NCI-H510A (cell line): Measurements from ENCODE around the gene ABCF2.

Experiments used
- DNase-seq: peaks from one replicate; lab custom pipeline; 2025; lab: John Stamatoyannopoulos, UW

Gene ABCF2

DNA sequence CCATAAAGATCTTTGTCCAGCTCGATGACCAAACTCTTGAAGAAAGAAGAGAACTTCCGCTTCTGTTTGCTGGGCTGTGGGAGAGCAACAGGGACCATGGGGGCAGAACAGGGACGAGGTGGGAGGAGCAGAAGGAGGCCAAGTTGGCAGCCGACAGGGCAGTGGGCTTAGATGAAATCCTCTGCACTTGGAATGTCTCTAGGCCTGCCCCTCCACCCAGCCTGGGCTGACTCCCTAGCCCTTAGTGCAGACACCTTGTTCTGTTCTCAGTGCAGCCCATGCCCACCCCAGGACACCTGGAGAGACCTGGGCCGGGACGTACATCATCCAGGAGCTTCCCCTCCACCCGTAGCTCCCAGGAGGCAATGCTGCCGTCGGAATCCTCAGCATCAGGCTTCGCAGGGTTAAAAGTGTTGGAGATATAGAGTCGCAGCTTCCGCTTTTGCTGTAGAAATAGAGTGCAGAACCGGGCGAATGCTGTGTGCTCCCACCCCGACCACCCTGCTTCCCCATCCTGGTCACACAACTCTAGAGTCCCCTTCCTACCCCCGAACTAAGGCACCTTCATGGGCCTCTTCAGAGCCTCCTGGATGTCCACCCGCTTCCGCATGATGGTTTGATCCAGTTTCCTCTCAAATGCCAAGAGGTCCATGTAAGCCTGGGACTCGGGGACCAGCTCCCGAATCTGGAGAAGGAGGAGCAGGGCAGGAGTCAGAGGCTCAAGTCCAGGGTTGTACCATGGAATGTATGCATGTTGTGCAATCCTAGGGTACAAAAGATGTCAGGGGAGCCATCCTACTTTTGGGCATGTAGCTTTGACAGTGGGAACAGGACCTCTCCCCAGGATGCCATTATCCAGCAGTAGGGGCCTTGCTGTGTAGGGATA lies 15.4 kb upstream of the ABCF2 start:
- no peak for DNase-seq

- no peak for DNase-seq
These were observed 14.7 kb upstream of the ABCF2 start for GRCh38 chr7:151241755-151242096.

- DNase-seq = no peak
These were observed 14.1 kb upstream of the ABCF2 start for GRCh38 chr7:151240942-151241754.

GRCh38 chr7:151240536-151240935 lies 13.5 kb upstream of the ABCF2 start:
- no peak for DNase-seq

- no peak for DNase-seq
These were observed 12.9 kb upstream of the ABCF2 start for GRCh38 chr7:151239837-151240459.

- no peak for DNase-seq
These were observed 12.2 kb upstream of the ABCF2 start for GRCh38 chr7:151238924-151239836.

- DNase-seq = no peak
These were observed 11.3 kb upstream of the ABCF2 start for GRCh38 chr7:151238190-151238810.

DNA sequence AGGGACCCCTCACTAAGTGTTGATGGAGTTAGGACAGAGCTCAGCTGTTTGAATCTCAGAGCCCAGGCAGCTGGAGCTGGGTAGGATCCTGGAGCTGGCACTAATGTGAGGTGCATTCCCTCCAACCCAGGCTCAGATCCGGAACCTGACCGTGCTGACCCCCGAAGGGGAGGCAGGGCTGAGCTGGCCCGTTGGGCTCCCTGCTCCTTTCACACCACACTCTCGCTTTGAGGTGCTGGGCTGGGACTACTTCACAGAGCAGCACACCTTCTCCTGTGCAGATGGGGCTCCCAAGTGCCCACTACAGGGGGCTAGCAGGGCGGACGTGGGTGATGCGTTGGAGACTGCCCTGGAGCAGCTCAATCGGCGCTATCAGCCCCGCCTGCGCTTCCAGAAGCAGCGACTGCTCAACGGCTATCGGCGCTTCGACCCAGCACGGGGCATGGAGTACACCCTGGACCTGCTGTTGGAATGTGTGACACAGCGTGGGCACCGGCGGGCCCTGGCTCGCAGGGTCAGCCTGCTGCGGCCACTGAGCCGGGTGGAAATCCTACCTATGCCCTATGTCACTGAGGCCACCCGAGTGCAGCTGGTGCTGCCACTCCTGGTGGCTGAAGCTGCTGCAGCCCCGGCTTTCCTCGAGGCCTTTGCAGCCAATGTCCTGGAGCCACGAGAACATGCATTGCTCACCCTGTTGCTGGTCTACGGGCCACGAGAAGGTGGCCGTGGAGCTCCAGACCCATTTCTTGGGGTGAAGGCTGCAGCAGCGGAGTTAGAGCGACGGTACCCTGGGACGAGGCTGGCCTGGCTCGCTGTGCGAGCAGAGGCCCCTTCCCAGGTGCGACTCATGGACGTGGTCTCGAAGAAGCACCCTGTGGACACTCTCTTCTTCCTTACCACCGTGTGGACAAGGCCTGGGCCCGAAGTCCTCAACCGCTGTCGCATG lies 10.5 kb upstream of the ABCF2 start:
- no peak for DNase-seq

GRCh38 chr7:151236406-151236805 lies 9.4 kb upstream of the ABCF2 start:
- no peak for DNase-seq

DNA sequence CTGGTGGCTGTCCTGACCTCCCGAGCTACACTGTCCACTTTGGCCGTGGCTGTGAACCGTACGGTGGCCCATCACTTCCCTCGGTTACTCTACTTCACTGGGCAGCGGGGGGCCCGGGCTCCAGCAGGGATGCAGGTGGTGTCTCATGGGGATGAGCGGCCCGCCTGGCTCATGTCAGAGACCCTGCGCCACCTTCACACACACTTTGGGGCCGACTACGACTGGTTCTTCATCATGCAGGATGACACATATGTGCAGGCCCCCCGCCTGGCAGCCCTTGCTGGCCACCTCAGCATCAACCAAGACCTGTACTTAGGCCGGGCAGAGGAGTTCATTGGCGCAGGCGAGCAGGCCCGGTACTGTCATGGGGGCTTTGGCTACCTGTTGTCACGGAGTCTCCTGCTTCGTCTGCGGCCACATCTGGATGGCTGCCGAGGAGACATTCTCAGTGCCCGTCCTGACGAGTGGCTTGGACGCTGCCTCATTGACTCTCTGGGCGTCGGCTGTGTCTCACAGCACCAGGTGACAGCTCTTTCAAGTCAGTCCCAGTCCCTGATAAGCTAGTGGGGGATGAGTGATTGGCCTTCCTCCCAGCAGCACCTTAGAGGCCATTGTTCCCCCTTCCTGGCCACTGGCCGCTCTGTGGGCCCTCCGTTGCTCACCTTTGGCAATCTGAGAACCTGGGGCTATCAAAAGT lies 8.2 kb upstream of the ABCF2 start:
- DNase-seq = no peak

- no peak for DNase-seq
These were observed 6.8 kb upstream of the ABCF2 start for GRCh38 chr7:151233804-151234203.

GRCh38 chr7:151232917-151233701 lies 6.1 kb upstream of the ABCF2 start:
- no peak for DNase-seq

GRCh38 chr7:151232091-151232916 lies 5.3 kb upstream of the ABCF2 start, which contains the start of gene CHPF2:
TSS of gene CHPF2 (plus strand) at chr7:151232483. CDS start at chr7:151234012, 1,529 bp downstream.
- DNase-seq = peak; percentile 47

DNA sequence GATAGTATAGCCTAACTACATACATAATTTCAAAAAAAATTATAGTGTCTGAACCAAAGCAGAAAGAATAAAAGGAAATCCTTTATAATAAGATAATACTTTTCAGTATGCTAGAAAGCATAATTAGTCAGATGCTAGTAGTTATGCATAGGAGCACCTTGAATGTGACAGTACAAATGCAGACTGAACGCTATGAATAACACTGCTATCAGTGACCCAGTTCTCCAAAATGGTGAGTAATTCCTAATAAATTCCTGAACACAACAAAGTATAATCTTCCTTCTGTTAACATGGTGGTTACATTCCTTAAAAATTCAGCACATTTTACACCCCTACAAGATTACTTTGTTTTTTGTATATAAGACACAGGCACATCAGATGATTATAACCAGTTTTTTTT lies 4.1 kb upstream of the ABCF2 start:
- no peak for DNase-seq

DNA sequence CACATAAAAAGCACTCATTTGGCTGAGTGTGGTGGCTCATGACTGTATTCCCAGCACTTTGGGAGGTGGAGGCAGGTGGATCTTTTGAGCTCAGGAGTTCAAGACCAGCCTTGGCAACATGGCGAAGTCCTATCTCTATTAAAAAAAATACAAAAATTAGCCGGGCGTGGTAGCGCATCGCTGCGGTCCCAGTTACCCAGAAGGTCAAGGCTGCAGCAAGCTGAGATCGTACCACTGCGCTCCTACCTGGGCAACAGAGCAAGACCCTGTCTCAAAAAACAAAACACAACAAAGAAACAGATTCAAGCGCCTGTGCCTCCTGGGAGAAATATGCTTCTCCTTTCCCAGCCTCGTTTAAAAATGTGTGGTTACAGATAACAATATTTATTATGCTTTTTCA lies 2.2 kb upstream of the ABCF2 start:
- no peak for DNase-seq

DNA sequence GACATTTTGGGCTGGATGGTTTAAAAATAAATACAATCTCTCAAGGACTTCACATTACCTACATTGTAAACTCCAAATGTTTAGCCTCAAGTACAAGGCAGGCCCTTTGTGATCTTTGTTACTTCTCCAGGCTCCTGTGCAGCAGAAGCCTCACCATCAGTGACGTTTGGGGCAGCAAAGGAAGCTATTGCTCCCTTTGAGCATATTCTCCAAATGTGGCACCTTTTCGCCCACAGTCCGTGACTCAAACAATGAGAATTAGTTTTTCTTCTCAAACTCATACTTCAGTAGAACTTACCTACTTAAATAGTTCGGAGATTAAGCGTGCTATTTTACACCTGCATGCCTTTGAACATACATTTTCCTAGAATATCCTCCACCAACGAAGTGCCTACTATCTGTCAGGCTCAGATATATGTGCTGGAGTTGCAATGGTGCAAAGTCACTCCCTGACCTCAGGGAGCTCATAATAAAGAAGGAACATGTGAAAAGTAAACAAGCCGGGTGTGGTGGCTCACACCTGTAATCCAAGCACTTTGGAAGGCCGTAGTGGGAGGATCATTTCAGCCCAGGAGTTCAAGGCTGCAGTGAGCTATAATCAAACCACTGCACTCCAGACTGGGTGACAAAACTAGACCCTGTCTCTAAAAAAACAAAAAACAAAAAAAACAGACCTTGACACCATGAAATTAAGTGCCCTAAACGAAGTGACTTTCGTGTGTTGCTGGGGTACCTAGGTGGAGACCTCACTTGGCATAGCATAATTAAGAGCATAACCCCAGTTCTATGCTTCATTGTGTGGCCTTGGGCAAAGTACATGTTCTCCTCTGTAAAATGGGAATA lies 1.2 kb upstream of the ABCF2 start:
- no peak for DNase-seq

DNA sequence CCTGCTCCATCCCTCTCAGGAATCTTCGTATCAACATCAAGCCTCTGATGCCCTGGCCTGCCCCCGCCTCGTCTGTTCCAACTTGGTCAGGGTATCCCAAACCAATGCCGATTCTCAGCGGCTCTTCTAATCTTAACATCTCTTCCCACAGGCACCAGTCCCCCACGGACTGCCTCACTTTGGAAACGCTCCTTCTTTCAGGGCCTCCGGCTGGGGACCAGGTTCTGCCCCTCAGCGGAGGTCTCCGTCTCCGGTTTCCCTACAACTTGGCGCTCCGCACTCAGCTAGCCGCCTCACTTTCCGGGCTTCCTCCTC lies 488 bp downstream of the ABCF2 start:
- no peak for DNase-seq
